ENCODE results near the gene TXNDC16. TPM values are rescaled to one million over a fixed set of nuclear protein-coding genes. Genes with fewer than 3 reads are reported as not detected.

The TXNDC16 gene
- total and polyA plus RNA-seq, 2 donors (not counting 1 experiment from before 2014, with no cell fraction given): 0.75 to 7.0 TPM

Other genes starting within 250 kb of the TXNDC16 start
- 0.32 and 0.44 TPM in 2 replicates for gene PTGER2, start 238.2 kb downstream of the TXNDC16 start, total RNA-seq
- 0.78 and 0.92 TPM in 2 replicates for gene PTGER2, start 238.2 kb downstream of the TXNDC16 start, polyA plus RNA-seq
- 0.67 and 0.95 TPM in 2 replicates for gene GPR137C, start 331 bp upstream of the TXNDC16 start, total RNA-seq
- gene GPR137C, start 331 bp upstream of the TXNDC16 start, polyA plus RNA-seq: 0.06 and 0.22 TPM in 2 replicates
- 29.7 and 32.8 TPM in 2 replicates for gene ERO1A, start 143.1 kb upstream of the TXNDC16 start, total RNA-seq
- 12.2 and 16.5 TPM in 2 replicates for gene ERO1A, start 143.1 kb upstream of the TXNDC16 start, polyA plus RNA-seq
- 75.3 and 92.2 TPM in 2 replicates for gene PSMC6, start 154.7 kb upstream of the TXNDC16 start, total RNA-seq
- 35.6 and 80.0 TPM in 2 replicates for gene PSMC6, start 154.7 kb upstream of the TXNDC16 start, polyA plus RNA-seq
- gene STYX, start 177.7 kb upstream of the TXNDC16 start, total RNA-seq: 15.5 and 15.7 TPM in 2 replicates
- 5.0 and 5.8 TPM in 2 replicates for gene STYX, start 177.7 kb upstream of the TXNDC16 start, polyA plus RNA-seq
- gene GNPNAT1, start 239.1 kb upstream of the TXNDC16 start, total RNA-seq: 7.8 and 8.3 TPM in 2 replicates
- gene GNPNAT1, start 239.1 kb upstream of the TXNDC16 start, polyA plus RNA-seq: 2.1 and 3.3 TPM in 2 replicates

Data from B cell (primary cell).